Measurements from ENCODE around the gene VPS37B.
"Not testable (repeated sequence)": the region's sequence is repeated elsewhere in the genome, so short reads cannot be mapped to it uniquely, and the experiment has no call there.

The VPS37B gene

DNA sequence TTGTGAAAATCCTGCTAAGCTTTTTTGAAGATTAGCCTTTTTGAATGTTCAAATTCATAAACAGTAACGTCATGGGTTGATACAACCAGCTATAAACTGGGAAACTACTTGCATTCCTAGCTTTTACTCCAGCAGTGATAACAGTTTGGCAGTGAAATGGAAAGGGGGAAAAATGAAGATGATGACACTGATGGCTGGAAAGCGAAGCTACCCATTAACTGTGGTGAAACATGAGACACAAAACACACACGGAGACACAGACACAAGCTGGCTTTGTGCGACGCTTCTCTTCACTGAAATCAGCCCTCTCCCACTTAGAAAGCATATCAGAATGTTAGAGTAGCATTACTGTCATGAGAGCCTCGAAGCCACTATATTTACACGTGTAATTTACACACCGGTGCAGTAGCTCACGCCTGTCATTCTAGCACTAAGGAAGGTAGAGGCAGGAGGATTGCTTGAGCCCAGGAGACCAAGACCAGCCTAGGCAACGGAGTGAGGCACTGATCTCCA, 15.7 kb downstream of the VPS37B start:
- no peak for DNase-seq

DNA sequence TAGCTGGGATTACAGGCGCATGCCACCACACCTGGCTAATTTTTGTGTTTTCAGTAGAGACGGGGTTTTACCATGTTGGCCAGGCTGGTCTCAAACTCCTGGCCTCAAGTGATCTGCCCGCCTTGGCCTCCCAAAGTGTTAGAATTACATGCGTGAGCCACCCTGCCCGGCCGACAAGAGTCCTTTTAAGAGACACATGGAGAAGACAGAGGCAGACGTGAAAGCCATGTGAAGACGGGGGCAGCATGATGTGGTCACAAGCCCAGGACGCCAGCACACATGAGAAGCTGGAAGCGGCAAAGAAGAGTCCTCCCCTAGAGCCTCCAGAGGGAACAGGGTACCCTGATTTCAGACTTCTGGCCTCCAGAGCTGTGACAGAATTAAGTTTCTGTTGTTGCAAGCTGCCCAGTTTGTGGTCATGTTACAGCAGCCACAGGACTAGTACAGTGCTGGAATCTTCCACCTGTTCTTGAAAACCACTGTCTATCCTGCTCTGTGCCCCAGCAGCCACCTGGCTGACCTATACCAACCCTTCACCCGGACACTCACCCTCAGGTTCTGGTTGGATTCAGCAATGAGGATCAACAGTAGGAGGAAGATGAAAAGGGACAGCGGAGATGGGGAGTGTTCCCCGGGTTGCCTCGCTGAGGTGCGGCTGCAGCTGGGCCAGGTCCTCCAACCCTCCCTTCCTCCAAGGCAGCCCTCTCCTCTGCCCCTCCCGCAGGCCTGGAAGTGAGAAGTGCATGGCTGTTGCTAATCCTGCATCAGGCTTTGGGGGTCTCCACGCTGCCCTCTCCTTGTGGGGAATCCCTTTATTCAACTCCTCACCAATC, 16.9 kb downstream of the VPS37B start:
- no peak for DNase-seq

DNA sequence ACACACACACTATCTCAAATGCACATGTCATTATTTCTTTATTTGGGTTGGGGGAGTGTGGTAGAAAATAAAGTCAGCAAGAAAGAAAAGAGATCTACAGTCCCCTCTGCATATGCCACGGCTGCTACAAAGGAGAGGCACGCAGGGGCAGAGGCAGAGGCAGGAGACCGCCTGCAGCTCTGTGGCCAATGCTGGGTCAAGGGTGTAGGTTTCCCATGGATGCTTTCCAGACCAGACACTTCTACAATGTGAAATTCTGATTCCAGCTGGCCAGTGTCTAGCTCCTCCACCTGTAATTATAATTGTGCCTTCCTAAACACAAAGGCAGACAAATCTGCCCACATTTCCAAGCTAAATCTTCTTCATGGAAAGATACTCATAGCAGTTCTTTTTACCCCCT, 19.2 kb downstream of the VPS37B start:
- no peak for DNase-seq

DNA sequence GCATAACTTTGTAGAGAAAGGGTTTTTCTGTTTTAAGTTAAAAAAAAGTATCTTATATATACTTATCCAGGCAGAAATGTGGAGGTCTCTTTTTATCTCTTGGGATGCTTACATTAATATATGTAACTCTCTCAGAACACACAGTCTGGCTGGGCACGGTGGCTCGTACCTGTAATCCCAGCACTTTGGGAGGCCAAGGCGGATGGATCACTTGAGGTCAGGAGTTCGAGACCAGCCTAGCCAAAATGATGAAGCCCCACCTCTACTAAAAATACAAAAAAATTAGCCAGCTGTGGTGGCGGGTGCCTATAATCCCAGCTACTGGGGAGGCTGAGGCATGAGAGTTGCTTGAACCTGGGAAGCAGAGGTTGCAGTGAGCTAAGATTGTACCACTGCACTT, 19.6 kb downstream of the VPS37B start:
- DNase-seq, result not testable (repeated sequence)

DNA sequence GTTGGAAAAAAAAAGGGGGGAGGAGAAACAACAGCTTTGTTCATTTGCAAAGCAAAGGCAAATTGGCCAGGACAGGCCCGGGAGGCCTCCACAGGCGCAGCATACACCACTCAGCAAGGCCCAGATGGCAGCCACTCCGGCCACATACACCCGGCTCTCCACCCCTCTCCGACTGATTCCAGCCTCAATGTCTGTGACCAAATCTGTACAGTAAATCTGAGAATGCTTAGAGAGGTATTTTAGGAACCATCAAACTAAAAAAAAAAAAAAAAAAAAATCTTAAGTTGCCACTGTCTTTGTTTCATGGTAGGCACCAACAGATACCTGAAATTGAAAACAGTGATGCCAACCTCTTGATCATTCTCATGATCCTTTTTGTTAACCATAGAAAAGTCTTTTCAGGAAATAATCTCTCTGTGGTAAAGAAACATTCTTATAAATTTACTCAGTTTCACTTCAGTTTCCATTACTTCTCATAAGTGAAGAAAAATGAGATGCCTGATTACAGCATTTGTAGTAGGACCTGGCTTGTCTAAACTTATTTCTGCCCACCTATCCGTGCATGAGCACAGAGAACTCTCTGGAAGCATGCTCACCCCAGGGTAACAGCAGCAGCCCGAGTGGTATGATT, 20.2 kb downstream of the VPS37B start:
- no peak for DNase-seq

DNA sequence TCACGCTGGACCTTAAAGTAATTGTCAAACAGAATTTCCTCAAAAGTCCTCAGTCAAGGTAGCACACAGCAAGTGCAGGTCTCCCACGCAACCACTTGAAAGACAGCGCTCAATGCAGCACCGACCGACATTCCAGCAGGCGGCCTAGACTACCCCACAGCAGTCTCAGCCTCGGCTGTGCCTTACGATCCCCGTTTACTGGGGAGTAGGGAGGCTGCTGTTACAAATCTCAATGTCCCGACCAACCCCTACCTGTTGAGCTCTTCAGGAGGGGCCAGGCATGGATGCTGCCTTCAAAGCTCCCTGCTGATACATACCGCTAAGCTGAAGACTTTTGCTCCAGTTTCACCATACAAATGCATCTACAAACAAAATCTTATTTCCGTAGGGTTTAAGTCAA, 21.8 kb downstream of the VPS37B start:
- no peak for DNase-seq

DNA sequence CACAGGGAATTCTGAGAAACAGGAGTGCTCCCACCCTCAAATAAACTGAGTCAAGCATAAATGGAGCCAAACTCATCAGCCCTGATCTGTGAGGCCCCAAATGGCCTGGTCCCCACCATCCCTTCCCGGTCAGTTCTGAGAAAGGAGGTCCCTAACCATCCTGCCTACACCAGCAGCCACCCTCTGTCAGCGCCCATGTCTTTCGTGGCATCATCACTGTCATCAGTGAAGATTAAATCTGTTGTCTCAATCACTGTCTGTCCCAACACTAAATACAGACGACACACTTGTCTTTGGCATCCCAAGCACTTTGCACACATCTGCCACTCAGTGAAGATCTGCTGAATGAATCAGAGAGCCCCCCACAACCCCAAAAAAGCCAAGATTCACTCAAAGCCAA, 22.4 kb downstream of the VPS37B start:
- no peak for DNase-seq

DNA sequence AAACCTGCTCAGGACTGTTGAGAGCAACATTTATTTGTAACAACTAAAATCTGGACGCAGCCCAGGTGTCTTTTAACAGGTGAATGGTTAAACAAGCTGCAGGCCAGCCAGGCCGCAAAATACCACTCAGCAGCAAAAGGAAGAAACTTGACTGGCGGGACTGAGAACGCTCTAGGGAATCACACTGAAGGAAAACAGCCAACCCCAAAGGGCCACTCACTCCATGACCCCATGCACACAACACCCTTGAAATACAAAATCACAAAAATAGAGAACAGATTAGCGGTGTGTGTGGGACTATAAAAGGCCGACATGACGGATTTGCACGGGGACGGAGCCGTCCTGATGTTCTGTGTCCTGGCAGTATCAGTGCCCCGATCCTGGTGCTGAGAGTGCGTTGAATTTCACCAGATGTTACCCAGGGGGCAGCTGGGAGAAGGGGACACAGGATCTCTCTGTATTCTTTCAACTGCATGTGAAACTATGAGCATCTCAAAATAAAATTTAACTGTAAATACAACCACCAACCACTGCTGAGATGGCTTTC, 23.0 kb downstream of the VPS37B start:
- no peak for DNase-seq

DNA sequence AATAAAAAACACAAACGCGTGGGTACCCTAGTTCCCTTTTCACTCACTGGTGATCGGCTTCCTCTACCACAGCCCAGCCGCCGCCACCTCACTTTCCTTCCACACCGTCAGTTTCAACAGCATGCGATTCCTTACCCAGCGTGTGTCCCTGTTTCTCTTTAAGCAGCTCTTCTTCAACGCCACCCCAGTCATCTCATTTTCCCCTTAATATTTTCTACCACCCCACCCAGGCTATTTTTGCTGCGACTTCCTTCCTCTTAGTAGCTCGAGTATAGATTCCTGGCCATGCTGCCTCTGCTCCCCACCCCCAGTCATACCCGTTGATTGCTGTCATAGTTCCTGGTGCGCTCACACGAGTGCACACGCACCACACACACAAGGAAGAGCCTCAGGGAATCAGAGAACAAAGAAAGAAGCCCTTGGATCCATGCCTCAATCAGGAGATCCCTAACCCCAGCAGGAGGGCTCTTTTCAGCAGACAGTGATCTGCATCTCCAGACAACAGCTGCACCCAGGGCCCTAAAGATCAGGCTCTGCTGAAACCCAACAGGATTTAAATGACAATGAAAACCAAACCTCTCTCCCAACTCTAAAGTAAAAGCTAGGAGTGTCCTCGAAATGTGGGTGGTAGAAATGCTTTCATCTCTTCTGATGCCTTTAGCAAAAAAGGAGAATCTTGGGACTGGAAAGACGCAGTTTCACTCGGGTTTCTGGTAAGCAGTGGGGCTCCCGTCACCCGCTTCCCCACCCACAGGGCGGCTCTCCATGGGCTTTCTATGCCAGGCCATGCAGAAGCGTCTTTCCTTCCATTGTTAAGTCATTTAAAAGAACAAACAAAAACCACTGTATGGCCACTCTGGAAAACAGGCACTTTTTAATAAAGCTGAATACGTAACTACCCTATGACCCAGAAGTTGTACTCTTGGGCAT, 23.8 kb downstream of the VPS37B start:
- no peak for DNase-seq

DNA sequence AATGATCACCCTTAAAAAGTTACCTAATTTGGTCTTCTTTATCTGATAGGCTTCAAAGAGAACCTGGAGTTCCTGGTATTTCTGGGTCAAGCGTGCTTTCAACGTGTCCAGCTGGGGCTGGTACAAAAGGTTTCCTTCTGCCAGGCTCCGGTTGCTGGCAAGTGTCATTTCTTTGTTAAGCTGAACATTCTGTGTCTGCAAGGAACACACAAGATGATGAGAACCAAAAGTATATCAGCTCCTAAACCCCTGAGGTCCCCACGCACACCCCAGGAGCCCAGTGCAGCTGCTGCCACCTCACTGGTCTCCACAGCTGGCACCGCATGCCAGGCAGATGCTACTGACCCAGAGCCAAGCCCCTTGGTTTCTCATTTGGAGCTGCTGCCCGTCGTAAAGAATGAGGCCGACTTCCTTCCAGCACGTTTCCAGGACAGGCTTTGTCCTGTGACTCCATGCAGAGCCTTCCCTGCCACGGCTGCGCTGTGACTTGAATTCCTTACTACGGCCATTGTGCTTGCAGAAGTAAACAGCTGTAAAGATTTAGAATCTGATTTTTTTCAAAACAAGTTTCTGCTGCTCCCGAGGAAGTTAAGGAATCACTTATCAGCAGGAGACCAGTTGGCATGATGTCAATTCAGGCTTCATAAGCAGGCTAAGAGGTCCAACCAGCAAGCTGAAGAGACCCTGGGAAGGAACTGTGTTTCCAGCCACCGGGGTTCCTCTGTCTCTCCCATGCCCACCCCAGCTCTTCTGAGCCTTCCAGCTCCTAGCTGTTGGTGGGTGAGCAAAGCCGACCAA, 24.9 kb downstream of the VPS37B start:
- no peak for DNase-seq

DNA sequence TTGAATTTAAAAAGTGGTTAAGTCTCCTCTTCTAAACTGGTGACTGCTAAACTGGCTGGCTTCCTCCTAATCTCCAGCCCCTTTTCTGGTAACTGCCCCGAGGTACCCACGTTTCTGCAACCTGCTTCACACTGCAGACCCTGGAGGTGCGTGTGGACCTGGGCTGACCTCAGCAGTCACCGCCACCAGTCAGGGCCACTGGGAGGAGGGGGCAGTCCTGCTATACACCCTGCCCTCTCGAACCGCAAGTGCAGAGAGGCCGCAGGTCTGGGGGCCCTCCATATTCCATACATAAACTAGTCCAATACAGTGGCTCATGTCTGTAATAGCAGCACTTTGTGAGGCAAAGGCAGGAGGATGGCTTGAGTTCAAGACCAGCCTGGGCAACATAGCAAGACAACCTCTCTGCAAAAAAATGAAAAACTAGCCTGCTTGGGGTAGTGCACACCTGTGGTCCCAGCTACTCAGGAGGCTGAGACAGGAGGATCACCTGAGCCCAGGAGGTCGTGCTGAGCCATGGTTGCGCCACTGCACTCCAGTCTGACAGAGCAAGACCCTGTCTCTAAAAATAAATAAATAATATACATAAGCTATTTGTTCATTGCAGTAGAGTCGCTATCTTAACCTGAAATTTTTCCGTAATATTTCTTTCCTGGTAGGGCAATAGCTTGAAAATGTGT, 25.6 kb downstream of the VPS37B start:
- no peak for DNase-seq

DNA sequence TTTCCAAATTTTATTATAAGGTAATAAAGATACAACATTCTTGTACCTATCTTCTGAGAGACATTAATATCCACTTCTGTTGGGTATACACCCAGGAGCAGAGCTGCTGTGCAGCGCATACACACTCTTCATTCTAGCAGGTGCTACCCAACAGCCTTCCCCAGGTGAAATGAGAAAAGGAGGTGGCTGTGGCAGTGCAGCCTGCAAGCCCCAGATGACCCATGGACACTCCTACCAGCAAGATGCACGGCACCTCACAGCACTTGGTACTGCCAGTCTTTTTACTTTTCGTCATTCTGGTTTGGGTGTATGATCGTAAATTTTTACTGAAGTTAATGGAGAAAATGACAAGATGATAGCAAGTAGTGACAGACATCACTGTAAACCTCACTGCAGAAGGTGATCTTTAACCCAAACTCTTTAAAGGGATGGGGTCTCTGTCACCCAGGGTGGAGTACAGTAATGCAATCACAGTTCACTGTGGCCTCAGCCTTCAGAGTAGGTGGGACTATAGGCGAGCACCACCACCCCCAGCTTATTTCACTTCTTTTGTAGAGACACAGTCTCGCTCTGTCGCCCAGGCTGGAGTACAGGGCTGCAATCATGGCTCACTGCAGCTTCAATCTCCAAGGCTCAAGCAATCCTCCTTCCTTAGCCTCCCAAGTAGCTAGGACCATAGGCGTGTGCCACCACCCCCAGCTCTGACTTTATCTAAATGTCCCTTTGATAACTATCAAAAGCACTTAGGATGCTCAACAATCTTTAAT, 26.5 kb downstream of the VPS37B start:
- no peak for DNase-seq

DNA sequence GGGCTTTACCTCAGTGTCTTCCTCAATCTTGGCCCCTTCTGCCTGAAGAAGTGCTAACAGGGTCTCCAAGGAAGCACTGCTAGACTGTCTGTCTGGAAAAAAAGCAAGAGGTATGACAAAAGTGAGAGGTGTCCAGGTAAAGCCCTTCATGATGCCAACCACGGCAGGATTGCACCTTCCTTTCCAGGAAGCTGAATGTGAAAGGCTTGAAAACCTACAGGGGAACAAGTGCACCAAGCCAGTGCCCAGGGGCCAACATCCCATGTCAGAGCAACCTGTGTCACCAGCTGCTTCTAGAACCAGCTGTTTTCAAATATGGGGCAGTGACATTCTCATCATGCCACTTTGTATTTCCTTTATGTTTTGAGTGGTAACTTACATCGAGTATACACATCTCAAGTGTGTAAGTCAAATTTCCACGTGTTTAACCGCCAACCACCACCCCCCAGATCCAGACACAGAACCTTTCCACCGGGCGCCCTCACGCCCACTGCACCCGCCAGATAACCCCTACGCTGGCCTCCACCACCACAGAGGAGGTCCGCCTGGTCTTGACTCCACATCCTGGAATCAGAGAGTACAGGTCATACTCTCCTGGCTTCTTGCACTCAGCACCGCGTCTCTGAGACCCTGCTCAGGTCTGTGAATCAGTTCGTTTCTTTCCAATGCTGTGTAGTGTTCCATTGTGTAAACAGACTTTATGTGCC, 27.3 kb downstream of the VPS37B start:
- DNase-seq, result no peak

DNA sequence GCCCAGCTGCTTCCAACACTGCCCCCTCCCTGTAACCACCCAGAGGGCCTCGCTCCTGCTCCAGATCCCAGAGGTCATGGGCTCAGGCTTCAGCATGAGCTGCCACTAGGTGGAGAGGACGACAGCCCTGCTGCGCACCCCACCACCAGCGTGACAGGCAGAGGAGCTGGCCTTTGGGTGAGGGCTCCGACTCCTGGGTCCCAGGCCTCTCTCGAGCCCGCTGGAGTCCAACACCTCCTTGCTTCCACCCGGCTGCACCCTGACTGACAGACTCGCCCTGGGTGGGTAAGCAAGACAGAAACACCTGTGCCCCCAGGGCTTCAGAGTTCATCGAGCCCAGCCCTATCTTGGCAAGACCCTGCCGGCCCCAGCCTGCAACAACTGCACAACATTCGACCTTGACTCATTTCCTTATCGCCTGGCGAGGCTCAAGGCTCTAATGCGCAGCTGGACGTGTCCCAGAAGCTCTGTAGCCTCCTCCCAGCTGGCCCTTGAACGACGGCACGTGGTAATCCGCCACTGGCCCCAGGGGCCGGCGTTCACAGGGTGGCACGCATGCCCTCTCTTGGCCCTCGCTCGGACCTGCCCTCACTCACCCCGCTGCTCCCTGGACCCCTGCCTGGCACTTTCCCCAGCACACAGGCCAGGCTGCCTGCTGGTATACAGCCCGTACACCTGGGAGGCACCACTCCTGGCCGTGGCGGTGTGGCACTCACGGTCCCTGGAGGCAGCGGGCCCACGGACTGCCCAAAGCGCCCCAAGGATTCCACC, 28.0 kb downstream of the VPS37B start:
- no peak for DNase-seq

DNA sequence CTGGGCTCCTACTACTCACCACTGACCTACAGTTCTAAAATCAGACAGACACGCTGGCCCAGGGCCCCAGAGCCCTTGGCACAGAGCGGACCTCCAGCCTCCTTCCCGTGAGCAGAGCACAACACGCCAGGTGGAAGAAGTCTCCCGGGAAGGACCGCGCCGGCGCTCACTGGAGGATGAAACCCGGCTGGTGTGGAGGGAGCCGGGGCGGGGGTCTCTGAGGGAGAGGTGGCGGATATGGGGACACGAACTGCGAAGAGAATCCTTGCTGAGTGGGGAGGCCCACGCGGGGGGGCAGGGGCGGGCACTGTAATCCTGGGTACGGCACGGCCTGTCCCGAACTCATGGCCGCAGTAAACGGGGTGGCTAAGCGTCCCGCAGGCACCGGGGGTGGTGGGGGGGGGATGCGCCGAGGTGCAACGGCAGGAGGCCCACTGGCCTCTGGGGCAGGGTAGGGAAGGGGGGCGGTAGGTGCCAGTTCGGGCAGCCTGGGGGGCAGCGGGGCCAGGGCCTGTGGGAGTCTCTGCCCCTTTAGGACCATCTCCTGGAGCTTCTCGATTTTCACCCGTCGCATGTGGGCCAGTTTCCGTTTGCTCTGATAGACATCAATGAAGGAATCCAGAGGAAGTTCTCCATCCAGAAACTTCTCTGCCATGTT, 28.8 kb downstream of the VPS37B start:
- DNase-seq, result no peak

DNA sequence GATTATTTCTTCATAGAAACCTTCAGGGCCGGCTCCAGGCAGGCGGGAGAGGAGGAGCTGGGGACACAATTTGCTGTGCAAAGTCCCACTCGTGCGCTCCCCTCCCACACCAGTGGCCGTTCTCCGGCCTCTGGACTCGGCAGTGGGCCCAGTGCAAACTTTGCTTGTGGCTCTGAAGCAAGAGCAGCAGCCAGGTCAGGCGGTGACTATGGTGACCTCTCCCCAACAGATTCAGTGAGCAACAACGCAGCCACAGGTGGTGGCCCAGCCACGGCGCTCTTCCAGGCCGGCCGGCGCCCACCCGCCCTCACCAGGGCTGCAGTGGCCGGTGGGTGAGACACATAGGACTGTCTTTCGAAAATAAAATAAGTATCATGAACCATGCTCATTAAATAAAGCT, 29.5 kb downstream of the VPS37B start:
- DNase-seq, result no peak

DNA sequence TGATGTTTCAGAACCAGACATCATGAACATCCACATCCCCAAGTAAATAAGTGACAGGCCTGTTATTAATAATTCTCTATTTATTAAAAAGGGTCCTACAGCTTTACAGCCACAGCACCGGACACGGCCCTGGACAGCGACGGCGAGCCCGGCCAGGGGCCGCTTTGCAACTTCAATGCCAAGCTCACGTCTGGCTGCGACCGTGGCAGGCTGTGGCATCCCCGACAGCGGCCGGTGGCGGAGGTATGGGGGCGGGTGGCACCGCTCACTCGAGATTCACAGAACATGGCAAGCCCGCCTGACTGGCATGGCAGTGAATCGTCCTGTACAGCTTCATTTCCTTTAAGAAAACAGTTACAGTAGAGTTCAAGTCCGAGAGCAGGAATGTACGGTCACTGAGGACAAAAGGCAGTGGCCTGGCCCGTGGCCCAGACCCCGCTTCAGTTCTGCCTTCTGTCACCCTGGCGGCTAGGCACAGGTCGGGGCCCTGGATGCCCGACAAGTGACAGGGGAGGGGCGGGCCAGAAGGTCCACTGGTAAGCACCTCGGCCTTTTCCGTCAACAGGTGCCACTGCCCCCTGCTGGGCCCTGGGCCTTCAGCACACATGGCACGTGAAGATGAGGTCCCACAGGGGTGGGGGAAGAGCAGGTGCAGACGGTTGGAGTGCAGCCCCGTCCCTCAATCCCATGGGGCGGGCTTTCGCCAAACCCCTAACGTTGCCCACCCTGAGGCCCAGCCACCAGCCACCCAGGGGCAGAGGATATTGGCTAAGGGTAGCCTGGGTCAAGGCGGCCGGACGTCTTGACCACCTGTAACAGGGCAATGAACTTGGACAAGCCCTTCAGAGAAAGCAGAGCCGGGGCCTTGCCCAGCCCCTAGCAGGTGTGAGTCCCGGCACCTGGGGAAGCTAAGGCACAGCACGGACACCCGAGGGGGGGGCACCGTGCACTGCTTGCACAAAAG, 30.4 kb downstream of the VPS37B start:
- peak; percentile 21 for DNase-seq

DNA sequence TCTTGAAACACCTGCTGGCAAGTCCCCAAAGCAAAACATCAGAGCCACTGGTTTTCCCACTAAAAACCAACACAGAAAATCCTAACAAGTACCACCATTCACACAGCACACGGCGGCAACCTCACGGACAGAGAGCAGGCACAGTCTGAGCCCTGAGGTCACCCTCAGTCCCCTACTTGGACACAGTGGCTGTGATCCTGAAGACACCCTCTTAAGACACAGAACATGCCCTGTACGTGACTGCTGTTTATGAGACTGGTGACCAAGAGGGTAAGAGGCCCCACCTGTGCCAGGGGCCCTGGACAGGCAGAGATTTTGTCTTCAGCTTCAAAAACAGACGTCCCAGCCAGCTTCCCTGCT, 31.1 kb downstream of the VPS37B start:
- no peak for DNase-seq
